Vein endothelial cell (primary cell): Measurements from ENCODE around the gene TRIM41. TPM values are rescaled to one million over a fixed set of nuclear protein-coding genes. Genes with fewer than 3 reads are reported as not detected.

Experiments
- small RNA-seq: library from RNA; depleted of rRNA; stranded (forward); fragments of <200 nt; gene quantifications from one replicate; pipeline ENCODE3, GENCODE V24; 2012
- total RNA-seq: library from RNA; depleted of rRNA; stranded (reverse); fragments of >200 nt; gene quantifications from 2 replicates; pipeline ENCODE4 v1.2.3, GENCODE V29; 2012

Gene TRIM41
- total RNA-seq, result 9.8 and 10.2 TPM in 2 replicates

DNA sequence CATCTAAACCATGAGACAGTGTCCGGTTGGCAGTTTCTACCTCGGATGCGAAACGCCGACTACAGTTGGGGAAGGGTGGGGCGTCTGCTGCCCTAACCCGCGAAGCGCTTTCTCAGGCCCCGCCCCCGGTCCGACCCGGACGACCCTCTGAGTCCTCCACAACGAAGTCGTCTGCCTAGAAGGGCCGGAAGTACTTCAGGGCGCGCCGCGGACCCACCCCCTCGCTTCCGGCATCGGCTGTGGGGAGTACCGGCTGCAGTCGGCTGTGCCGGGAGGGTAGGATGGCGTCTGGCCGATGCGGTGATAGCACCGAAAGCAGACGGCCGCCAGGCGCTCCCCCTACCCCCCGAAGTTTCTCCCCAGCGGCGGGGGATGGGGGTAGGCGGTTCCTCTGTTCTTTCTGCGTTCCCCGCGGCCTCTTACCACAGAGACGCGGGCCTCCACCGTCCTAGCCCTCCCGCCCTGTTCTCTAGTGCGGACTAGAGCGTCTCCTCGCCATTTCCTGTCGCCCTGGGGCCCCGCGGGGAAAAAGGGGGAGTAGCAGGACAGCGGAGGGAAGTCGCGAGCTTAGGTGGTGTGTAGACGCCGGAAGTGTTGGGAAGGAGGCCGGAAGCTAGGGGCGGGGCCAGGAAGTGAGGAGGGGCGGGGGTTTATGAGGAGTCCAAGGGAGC is at the start of gene TRIM41:
Gene TRIM41 (plus strand): TSS at position 224 of the 671 bp plus-strand sequence. CDS start 719 bp downstream, outside the sequence.

DNA sequence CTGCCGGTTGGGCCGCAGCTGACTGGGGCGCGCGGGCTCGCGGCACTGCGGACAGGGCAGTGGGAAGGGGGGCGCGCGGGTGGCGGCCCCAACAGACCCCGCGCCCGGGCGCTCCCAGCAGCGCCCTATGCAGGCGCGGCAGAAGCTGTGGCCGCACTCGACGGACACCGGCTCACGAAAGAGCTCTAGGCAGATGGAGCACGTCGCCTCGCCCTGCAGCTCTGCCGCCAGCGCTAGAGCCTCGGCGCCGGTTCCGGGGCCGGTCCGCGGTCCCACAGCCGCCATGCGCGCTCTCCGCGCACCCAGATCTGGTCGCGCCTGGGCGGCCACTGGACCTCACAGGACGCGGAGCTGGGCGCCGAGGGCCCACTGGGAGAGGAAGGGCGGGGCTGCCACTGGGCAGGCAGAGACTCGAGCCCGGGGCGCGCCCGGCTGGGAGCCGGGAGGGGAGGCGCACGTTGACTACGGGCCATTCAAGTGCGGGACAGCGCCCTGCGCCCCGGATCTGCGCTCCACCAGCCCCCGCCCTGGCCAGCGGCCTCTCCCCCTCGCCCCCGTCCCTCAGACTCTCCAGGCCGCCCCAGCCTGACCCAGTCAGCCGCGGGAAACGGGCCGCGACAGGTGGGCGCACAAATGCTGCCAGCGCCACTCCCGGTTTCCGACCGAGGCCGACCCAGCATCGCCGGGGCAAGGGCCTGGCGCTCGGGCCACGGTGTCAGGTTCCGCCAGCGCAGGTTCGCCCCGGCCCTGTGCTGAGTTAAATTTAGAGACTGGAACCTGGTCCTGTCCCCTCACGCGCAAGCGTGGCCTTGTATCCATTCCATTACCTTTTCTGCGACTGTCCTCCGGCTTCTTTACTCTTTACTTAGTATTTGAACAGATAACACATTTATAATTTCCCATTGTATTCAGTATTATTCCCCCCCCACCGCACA is 18.0 kb upstream of the TRIM41 start, which contains the start of gene TRIM7:
Gene TRIM7 (minus strand): TSS at position 371 of the 935 bp plus-strand sequence. CDS start 86 bp downstream, at position 285.

DNA sequence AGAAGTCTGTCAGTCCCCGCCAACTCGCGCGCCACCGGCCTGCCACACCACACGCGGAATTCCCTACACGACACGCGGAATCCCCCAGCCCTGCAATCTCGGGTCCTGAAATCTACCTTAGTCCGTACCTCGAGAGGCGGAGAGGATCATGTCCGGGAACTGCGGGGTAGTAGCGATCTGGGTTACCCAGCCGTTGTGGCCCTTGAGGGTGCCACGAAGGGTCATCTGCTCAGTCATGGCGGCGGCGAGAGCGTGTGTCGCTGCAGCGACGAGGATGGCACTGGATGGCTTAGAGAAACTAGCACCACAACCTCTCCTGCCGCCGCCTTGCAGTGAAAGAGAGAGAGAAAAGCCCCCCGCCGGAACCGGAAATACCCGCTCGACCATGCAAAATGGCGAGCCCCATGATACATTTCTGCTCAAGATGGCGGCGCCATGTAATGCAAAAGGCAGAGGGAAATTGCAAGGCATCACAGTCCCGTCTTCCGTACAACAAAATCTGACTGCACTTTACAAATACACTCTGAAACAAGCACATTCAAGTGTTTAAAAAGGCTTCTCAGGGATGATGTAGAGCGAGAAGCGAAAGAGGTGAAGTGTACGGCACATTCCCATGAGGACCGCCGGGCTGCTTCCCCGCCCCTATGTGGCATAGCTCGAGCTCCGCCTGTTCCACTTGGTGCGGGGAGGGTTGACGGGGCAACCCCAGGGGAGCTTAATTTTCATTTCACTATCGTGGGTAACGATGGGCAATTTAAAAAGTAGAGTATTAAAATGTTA is 20.7 kb downstream of the TRIM41 start, which contains the start of gene RACK1:
Gene RACK1 (minus strand): TSS at position 343 of the 780 bp plus-strand sequence. CDS start 106 bp downstream, at position 237.

DNA sequence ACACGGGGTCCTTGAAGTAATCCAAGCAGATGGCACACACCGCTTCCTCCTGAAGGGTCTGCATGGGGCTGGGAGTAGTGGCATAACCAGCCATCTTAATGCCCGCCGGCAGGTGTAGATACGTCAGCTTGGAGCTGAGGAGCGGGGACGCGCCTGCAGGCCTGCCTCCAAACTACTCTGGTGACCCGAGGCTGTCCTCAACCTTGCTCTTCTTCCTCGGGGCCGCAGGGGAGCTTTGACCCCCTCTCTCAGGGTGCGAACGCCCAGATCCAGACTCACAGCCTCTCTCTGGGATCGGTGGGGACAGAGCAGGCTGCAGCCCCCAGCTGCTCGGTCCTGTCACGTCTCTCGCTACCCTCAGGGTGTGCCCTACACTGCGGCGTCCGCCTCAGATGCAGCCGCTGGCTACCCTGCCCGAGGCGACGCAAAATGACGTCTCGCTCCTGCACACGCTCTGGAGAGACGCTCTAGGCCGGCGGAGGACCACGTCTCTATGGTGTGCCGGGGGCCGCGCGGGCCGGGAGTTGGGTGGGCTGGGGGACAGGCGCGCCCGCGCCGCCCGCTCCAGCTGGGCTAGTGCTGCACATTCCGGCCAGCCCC is 37.7 kb downstream of the TRIM41 start, which contains the start of gene TRIM52:
Gene TRIM52 (minus strand): TSS at position 424 of the 600 bp plus-strand sequence. CDS start 330 bp downstream, at position 94.

Small RNA genes lying within 50 kb of the gene (small RNA-seq; reads per million reads assigned to genes)
- gene MIR4638, result not detected
- not detected for gene SNORD95
- gene SNORD96A, result not detected

Other genes starting within 250 kb of the TRIM41 start
- not detected in 2 replicates for gene BTNL3, start 234.4 kb upstream of the TRIM41 start, total RNA-seq
- gene BTNL9, start 183.0 kb upstream of the TRIM41 start, total RNA-seq, result 0.19 and 2.0 TPM in 2 replicates
- gene OR2V1, start 92.1 kb upstream of the TRIM41 start, total RNA-seq, result not detected in 2 replicates
- gene OR2V2, start 75.7 kb upstream of the TRIM41 start, total RNA-seq, result not detected in 2 replicates
- gene TRIM7, start 18.1 kb upstream of the TRIM41 start, total RNA-seq, result 6.9 and 7.9 TPM in 2 replicates
- 4,709 and 5,671 TPM in 2 replicates for gene RACK1, start 20.6 kb downstream of the TRIM41 start, total RNA-seq
- 5.9 and 7.9 TPM in 2 replicates for gene TRIM52, start 37.9 kb downstream of the TRIM41 start, total RNA-seq
- gene OR4F3, start 144.0 kb downstream of the TRIM41 start, total RNA-seq, result 0.19 and 0.65 TPM in 2 replicates